Brain microvascular endothelial cell (primary cell): ENCODE measurements around the gene ZBTB7C.

Experiments
- DNase-seq: peaks from one replicate; pipeline ENCODE4 v3.0.0-alpha.2; 2020
- H3K27ac ChIP-seq: fragments of 250-450 bp; sonication (Bioruptor Pico); 2 replicates; pipeline ENCODE4 v1.5.1; 2020; ENCODE audit warnings: mild to moderate bottlenecking, moderate library complexity
- H3K27me3 ChIP-seq: fragments of 250-450 bp; sonication (Bioruptor Pico); replicated peaks from 2 replicates; pipeline ENCODE4 v1.5.1; 2020; ENCODE audit warnings: mild to moderate bottlenecking
- H3K36me3 ChIP-seq: fragments of 250-450 bp; sonication (Bioruptor Pico); replicated peaks from 2 replicates; pipeline ENCODE4 v1.5.1; 2020; ENCODE audit warnings: mild to moderate bottlenecking
- H3K4me3 ChIP-seq: 2 replicates; pipeline ENCODE4 v1.5.1; 2011; ENCODE audit warnings: low read depth, mild to moderate bottlenecking, control low read depth, low read length, moderate library complexity
- CTCF ChIP-seq: IDR thresholded peaks from 2 replicates; pipeline ENCODE4 v1.5.1; 2011; ENCODE audit warnings: low read depth, mild to moderate bottlenecking, moderate library complexity, low read length, control low read depth, inconsistent platforms; ENCODE audit errors: missing control alignments
- in situ Hi-C: cut with HindIII; loops from 2 replicates; pipeline ENCODE4 v1.10.0; 2017; ENCODE audit warnings: low sequenced_read_pairs, low pct_ligation_motif_present

ZBTB7C gene

GRCh38 chr18:48166336-48166875, 242.8 kb downstream of the ZBTB7C start:
- DNase-seq = no peak
- H3K27ac ChIP-seq = no peak overlapping the region
- in situ Hi-C loops = no loop called here
- H3K4me3 ChIP-seq = no peak overlapping the region
- TF ChIP-seq CTCF = no peak
- no peaks in the 10 kb centered on the region for H3K27me3 ChIP-seq
- no peaks in the 10 kb centered on the region for H3K36me3 ChIP-seq

- H3K27me3 ChIP-seq = no peaks in the 10 kb centered on the region
- in situ Hi-C loops = no loop called here
- no peak overlapping the region for H3K27ac ChIP-seq
- TF ChIP-seq CTCF = no peak
- H3K36me3 ChIP-seq = no peaks in the 10 kb centered on the region
- H3K4me3 ChIP-seq = no peak overlapping the region
- no peak for DNase-seq
These were observed 243.9 kb downstream of the ZBTB7C start for GRCh38 chr18:48165111-48165866.

- H3K27ac ChIP-seq = no peak overlapping the region
- no peak for DNase-seq
- no peak overlapping the region for H3K4me3 ChIP-seq
- in situ Hi-C loops = no loop called here
- H3K36me3 ChIP-seq = no peaks in the 10 kb centered on the region
- no peaks in the 10 kb centered on the region for H3K27me3 ChIP-seq
- no peak for TF ChIP-seq CTCF
These were observed 244.5 kb downstream of the ZBTB7C start for GRCh38 chr18:48164701-48165100.

GRCh38 chr18:48164116-48164515, 245.1 kb downstream of the ZBTB7C start:
- in situ Hi-C loops = no loop called here
- Histone ChIP-seq H3K36me3 (no peaks in the 10 kb centered on the region), H3K4me3 (no peak overlapping the region), H3K27ac (no peak overlapping the region), H3K27me3 (no peaks in the 10 kb centered on the region)
- DNase-seq = no peak
- TF ChIP-seq CTCF = no peak

GRCh38 chr18:48163738-48164115, 245.5 kb downstream of the ZBTB7C start:
- in situ Hi-C loops = no loop called here
- Histone ChIP-seq H3K27me3 (no peaks in the 10 kb centered on the region), H3K27ac (no peak overlapping the region), H3K4me3 (no peak overlapping the region), H3K36me3 (no peaks in the 10 kb centered on the region)
- DNase-seq = no peak
- no peak for TF ChIP-seq CTCF
